DMS79 (cell line): ENCODE data around the gene GNB5.
"Not testable (repeated sequence)": the region's sequence is repeated elsewhere in the genome, so short reads cannot be mapped to it uniquely, and the experiment has no call there.

Source experiments
- DNase-seq: peaks from one replicate; lab custom pipeline; 2025; lab: John Stamatoyannopoulos, UW

Gene GNB5

GRCh38 chr15:52112203-52112750 lies 78.9 kb downstream of the GNB5 start:
- DNase-seq, result no peak

- DNase-seq, result no peak
Measured at GRCh38 chr15:52111517-52112202, 79.5 kb downstream of the GNB5 start.

- DNase-seq, result no peak
Measured at GRCh38 chr15:52109559-52110451, 81.4 kb downstream of the GNB5 start.

- no peak for DNase-seq
Measured at GRCh38 chr15:52107238-52107637, 84.0 kb downstream of the GNB5 start.

- DNase-seq, result no peak
Measured at GRCh38 chr15:52106641-52107040, 84.6 kb downstream of the GNB5 start.

GRCh38 chr15:52105846-52106245 lies 85.3 kb downstream of the GNB5 start:
- no peak for DNase-seq

GRCh38 chr15:52104532-52105004 lies 86.6 kb downstream of the GNB5 start:
- no peak for DNase-seq

GRCh38 chr15:52103217-52104207 lies 87.7 kb downstream of the GNB5 start:
- no peak for DNase-seq

GRCh38 chr15:52102463-52102862 lies 88.7 kb downstream of the GNB5 start:
- no peak for DNase-seq

GRCh38 chr15:52101542-52102323 lies 89.5 kb downstream of the GNB5 start:
- no peak for DNase-seq

GRCh38 chr15:52100807-52101442 lies 90.3 kb downstream of the GNB5 start:
- no peak for DNase-seq

- DNase-seq, result no peak
Measured at GRCh38 chr15:52099651-52100272, 91.4 kb downstream of the GNB5 start.

GRCh38 chr15:52098323-52098722 lies 92.9 kb downstream of the GNB5 start:
- no peak for DNase-seq

GRCh38 chr15:52097180-52097579 lies 94.0 kb downstream of the GNB5 start:
- DNase-seq, result no peak

- not testable (repeated sequence) for DNase-seq
Measured at GRCh38 chr15:52096536-52096935, 94.7 kb downstream of the GNB5 start.

- no peak for DNase-seq
Measured at GRCh38 chr15:52095597-52096262, 95.5 kb downstream of the GNB5 start.

- DNase-seq, result no peak
Measured at GRCh38 chr15:52094811-52095584, 96.2 kb downstream of the GNB5 start.
